HG03025 (cell line): ENCODE results near the gene MARF1.

Source experiments
- ATAC-seq: cut with Tn5 transposase; IDR thresholded peaks from one replicate; pipeline ENCODE4 v1.9.1; 2021; ENCODE audit warnings: mild to moderate bottlenecking, moderate library complexity; ENCODE audit not compliant: unreplicated experiment, low FRiP score

Gene MARF1

GRCh38 chr16:15604460-15605440, 38.2 kb downstream of the MARF1 start:
- no peak for ATAC-seq

GRCh38 chr16:15602285-15603044, 40.5 kb downstream of the MARF1 start:
- no peak for ATAC-seq

GRCh38 chr16:15601212-15601879, 41.6 kb downstream of the MARF1 start:
- ATAC-seq = no peak

GRCh38 chr16:15599303-15600070, 43.5 kb downstream of the MARF1 start:
- ATAC-seq = no peak

GRCh38 chr16:15598648-15599190, 44.2 kb downstream of the MARF1 start:
- no peak for ATAC-seq

- no peak for ATAC-seq
Observed at GRCh38 chr16:15597822-15598647, 44.9 kb downstream of the MARF1 start.

GRCh38 chr16:15597135-15597534, 45.8 kb downstream of the MARF1 start:
- no peak for ATAC-seq

GRCh38 chr16:15594711-15595320, 48.1 kb downstream of the MARF1 start:
- no peak for ATAC-seq

- no peak for ATAC-seq
Observed at GRCh38 chr16:15593235-15593634, 49.7 kb downstream of the MARF1 start.

- ATAC-seq = no peak
Observed at GRCh38 chr16:15592324-15592723, 50.6 kb downstream of the MARF1 start.

GRCh38 chr16:15587152-15587825, 55.7 kb downstream of the MARF1 start:
- ATAC-seq = no peak

GRCh38 chr16:15586716-15587115, 56.2 kb downstream of the MARF1 start:
- no peak for ATAC-seq

DNA sequence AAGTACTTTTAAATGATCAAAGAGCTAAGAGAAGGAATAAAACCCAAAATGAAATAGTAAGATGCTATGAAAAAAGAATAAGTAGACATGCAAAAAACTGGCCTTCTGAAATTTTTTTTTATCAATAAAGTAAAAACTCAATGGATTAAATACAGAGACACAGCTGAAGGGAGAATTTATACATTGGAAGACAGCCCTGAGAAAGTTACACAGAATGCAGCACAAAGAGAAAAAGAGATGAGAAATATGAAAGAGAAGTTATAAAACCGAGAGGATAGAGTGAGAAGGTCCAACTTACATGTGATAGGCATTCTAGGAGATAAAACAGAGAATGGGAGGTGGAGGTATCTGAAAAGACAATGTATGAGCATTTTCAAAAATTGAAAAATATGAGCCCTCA, 57.0 kb downstream of the MARF1 start:
- ATAC-seq = no peak

GRCh38 chr16:15583526-15583925, 59.4 kb downstream of the MARF1 start:
- ATAC-seq = no peak

DNA sequence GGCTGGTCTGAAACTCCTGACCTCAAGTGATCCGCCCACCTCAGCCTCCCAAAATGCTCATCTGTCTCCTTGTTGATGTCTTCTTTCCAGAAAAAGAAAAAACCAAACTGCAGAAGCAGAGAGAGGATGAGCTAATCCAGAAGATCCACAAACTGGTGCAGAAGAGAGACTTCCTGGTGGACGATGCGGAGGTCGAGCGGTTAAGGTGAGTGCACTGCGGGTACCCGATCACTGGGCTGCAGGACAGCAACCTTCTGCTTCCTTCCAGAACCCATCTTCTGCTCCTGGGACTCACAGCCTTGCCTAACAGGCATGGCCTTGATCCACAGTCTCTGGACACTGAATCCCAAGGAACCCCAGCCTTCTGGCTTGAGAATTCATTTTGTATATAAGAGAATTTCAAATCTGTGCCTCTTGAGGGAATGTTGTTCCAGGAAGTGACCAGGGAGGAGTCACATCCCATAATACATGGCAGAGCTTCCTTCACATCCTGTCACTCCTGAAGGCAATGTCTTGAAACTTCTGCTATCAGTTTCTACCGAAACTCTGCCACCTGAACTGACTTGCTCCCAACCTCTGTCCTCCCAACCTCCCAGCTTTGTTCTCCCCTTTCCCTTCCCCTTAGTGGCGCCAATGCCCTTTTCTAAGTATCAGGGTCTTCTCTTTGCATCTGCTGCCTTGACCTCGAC, 61.7 kb downstream of the MARF1 start:
- no peak for ATAC-seq

GRCh38 chr16:15578824-15579223, 64.1 kb downstream of the MARF1 start:
- no peak for ATAC-seq
